ENCODE data around the gene TF. TPM values are rescaled to one million over a fixed set of nuclear protein-coding genes. Genes with fewer than 3 reads are reported as not detected.
"Not testable (repeated sequence)": the region's sequence is repeated elsewhere in the genome, so short reads cannot be mapped to it uniquely, and the experiment has no call there.

The TF gene
- total RNA-seq, 2 experiments from 2014 or later = 0.02 to 0.08 TPM

GRCh38 chr3:133732231-133732630, 14.0 kb upstream of the TF start:
- not testable (repeated sequence) for DNase-seq, H3K9me3 Mint-ChIP-seq, H3K36me3 Mint-ChIP-seq, H3K4me3 Mint-ChIP-seq, H3K4me1 Mint-ChIP-seq, H3K27ac Mint-ChIP-seq
- peaks cover 28% of the 10 kb centered on the region for H3K27me3 Mint-ChIP-seq

DNA sequence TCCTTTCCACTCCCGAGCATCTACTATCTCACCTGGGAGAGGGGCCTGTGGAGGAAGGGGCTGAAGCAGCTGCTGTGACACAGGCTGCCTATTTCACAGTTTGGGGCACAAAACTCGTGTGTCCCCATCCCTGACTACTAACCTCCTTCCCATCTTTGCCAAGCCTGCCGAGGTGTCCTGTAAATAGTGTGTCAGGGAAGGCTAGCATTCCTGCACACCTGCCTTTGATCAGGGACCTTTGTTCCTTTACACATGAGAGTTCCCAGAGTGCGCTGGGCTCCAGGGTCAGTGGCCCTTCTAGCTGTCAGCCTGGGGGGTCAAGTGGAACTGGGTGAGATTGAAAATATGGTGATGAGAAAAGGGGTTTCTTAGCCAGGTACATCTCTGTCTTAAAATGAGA, 13.0 kb upstream of the TF start:
- H3K9me3 Mint-ChIP-seq = peaks cover 10% of the 10 kb centered on the region
- no peaks in the 10 kb centered on the region for H3K36me3 Mint-ChIP-seq
- H3K4me1 Mint-ChIP-seq = no peaks in the 10 kb centered on the region
- H3K27ac Mint-ChIP-seq = no peak overlapping the region
- peaks cover 34% of the 10 kb centered on the region for H3K27me3 Mint-ChIP-seq
- no peak overlapping the region for H3K4me3 Mint-ChIP-seq
- DNase-seq = no peak

- H3K27me3 Mint-ChIP-seq = peaks cover 34% of the 10 kb centered on the region
Measured at GRCh38 chr3:133734305-133734704, 11.9 kb upstream of the TF start.

GRCh38 chr3:133742351-133743091, 3.7 kb upstream of the TF start:
- Mint-ChIP-seq H3K4me1 (peaks cover 2% of the 10 kb centered on the region), H3K27me3 (peaks cover 44% of the 10 kb centered on the region), H3K27ac (no peak overlapping the region), H3K9me3 (peaks cover 5% of the 10 kb centered on the region), H3K36me3 (no peaks in the 10 kb centered on the region), H3K4me3 (no peak overlapping the region)
- no peak for DNase-seq

More at GRCh38 chr3:133734305-133734704, 11.9 kb upstream of the TF start:
- Mint-ChIP-seq H3K27ac (no peak overlapping the region), H3K36me3 (no peaks in the 10 kb centered on the region), H3K4me3 (no peak overlapping the region), H3K9me3 (peaks cover 11% of the 10 kb centered on the region), H3K4me1 (no peaks in the 10 kb centered on the region)
- no peak for DNase-seq

- Mint-ChIP-seq H3K4me3 (no peak overlapping the region), H3K9me3 (peaks cover 5% of the 10 kb centered on the region), H3K4me1 (peaks cover 2% of the 10 kb centered on the region), H3K27me3 (peaks cover 47% of the 10 kb centered on the region), H3K36me3 (no peaks in the 10 kb centered on the region), H3K27ac (no peak overlapping the region)
- DNase-seq = no peak
Measured at GRCh38 chr3:133744241-133744640, 2.0 kb upstream of the TF start.

DNA sequence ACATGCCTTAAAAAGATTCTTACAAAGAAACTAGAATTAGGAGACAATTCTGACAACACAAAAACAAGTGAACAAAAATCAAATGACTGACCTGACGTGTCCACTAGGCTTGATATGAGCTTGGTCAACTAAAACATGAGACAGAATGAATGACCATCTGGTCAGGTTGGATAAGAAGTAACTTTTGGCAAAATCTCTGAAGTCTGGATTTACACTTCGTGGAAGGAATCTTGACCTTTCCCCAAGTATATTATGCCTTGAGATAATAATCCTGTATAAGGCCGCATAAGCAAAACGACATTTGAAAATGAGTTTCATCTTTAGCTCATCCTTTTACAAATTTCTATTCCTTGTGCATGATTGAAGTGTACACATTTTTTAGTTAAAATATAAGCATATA, 1.1 kb upstream of the TF start:
- Mint-ChIP-seq H3K36me3 (no peaks in the 10 kb centered on the region), H3K27me3 (peaks cover 47% of the 10 kb centered on the region), H3K4me1 (peaks cover 2% of the 10 kb centered on the region), H3K4me3 (no peak overlapping the region), H3K9me3 (no peaks in the 10 kb centered on the region), H3K27ac (no peak overlapping the region)
- no peak for DNase-seq

GRCh38 chr3:133746712-133747066, 496 bp downstream of the TF start:
- peaks cover 47% of the 10 kb centered on the region for H3K27me3 Mint-ChIP-seq
- H3K36me3 Mint-ChIP-seq = no peaks in the 10 kb centered on the region
- peaks cover 2% of the 10 kb centered on the region for H3K4me1 Mint-ChIP-seq
- no peak overlapping the region for H3K27ac Mint-ChIP-seq
- no peaks in the 10 kb centered on the region for H3K9me3 Mint-ChIP-seq
- no peak for DNase-seq
- no peak overlapping the region for H3K4me3 Mint-ChIP-seq

- H3K36me3 Mint-ChIP-seq = no peaks in the 10 kb centered on the region
- H3K27ac Mint-ChIP-seq = no peak overlapping the region
- H3K27me3 Mint-ChIP-seq = peaks cover 43% of the 10 kb centered on the region
- DNase-seq = no peak
- no peaks in the 10 kb centered on the region for H3K9me3 Mint-ChIP-seq
- H3K4me3 Mint-ChIP-seq = no peak overlapping the region
- peaks cover 2% of the 10 kb centered on the region for H3K4me1 Mint-ChIP-seq
Measured at GRCh38 chr3:133747373-133747772, 1.2 kb downstream of the TF start.

DNA sequence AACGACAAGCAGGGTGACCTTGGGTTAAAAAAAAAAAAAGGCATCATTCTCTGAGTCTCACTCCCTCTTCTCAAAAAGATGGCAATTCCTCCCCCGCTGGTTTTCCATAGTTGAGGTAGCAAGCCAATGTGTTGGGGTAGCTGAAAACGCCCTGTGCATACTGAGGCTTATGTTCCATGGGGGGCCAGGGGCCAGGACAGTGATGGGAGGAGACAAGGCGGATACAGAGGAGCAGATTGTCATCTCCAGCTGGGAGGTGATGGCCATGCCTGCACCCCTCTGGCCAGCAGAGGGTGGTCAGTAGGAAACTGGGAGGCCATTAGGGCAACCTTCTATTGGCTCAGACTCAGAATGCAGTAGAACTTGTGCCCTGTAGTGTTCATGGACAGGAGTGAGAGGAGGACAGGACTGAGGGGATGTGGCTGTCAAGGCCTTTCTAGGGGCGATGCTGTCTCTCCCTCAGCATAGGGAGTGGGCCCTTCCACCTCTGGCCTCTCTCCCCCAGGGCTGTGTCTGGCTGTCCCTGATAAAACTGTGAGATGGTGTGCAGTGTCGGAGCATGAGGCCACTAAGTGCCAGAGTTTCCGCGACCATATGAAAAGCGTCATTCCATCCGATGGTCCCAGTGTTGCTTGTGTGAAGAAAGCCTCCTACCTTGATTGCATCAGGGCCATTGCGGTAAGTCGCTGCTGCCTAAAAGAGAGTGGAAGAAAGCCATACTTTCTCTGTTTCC, 1.9 kb downstream of the TF start:
- H3K27ac Mint-ChIP-seq = no peak overlapping the region
- H3K36me3 Mint-ChIP-seq = no peaks in the 10 kb centered on the region
- H3K9me3 Mint-ChIP-seq = no peaks in the 10 kb centered on the region
- peaks cover 42% of the 10 kb centered on the region for H3K27me3 Mint-ChIP-seq
- no peak for DNase-seq
- no peaks in the 10 kb centered on the region for H3K4me1 Mint-ChIP-seq
- no peak overlapping the region for H3K4me3 Mint-ChIP-seq

DNA sequence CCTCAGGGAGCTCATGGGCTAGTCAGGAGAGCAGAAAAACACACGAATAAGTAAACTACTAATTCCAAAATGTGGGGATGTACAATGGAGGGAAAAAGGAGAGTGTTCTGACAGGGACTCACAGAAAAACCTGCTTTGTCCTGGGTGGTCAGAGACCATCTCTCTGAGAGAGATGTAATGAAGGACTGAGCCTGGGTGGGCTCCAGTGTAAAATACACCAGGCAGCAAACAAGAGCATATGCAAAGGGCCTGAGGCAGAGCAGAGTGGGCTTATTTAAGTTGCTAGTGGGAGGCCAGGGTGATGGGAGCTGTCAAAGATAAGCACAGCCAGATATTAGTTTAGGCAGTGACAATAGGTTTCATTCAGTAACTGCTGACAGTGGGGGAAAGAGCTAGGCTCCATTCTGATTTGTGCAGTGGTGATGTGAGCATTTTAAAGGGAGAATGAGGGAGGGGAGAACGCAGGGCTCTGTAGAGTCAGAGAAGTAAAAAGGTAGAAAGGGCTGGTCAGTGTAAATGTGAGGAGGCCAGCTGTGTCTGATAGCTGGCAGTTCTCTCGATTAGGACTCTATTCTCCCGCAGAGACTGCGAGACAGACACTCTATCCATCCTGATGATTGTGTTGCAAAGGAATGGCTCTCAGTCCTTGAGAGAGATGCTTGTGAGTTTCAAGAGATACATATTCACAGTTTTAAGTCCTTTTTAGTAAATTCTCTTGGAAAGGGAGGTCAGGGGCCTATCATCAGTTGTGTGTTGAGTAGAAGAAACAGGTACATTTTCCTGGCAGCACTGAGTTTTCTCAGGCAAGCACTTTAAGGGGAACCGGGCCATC, 3.5 kb downstream of the TF start:
- Mint-ChIP-seq H3K9me3 (no peaks in the 10 kb centered on the region), H3K27me3 (peaks cover 32% of the 10 kb centered on the region), H3K4me3 (no peak overlapping the region), H3K36me3 (no peaks in the 10 kb centered on the region), H3K4me1 (no peaks in the 10 kb centered on the region), H3K27ac (no peak overlapping the region)
- DNase-seq = no peak

DNA sequence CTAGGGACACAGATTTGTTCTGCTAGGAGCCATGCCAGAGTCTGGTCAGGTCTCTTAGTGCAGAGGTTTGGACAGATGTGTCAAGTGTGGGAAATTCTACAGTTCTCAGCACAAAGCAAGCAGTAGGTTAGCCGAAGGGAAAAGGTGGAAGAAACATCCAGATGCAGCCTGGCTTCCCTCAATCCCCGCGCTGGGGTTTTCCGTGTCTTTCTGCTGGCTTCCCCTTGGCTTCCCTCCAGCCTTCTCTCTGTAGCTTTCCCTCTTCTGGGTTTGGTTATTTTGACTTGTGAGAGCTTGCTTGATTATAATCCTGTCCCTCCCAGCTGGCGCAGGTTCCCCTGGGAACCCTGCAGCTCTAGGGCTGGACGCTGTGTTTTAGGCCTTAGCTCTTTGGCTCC, 4.1 kb downstream of the TF start:
- Mint-ChIP-seq H3K27ac (no peak overlapping the region), H3K4me3 (no peak overlapping the region), H3K4me1 (no peaks in the 10 kb centered on the region), H3K36me3 (no peaks in the 10 kb centered on the region), H3K27me3 (peaks cover 26% of the 10 kb centered on the region), H3K9me3 (no peaks in the 10 kb centered on the region)
- DNase-seq = no peak

- DNase-seq = no peak
- Mint-ChIP-seq H3K27ac (no peak overlapping the region), H3K4me1 (no peaks in the 10 kb centered on the region), H3K27me3 (peaks cover 6% of the 10 kb centered on the region), H3K9me3 (no peaks in the 10 kb centered on the region), H3K4me3 (no peak overlapping the region), H3K36me3 (no peaks in the 10 kb centered on the region)
Measured at GRCh38 chr3:133753107-133753778, 7.0 kb downstream of the TF start.

DNA sequence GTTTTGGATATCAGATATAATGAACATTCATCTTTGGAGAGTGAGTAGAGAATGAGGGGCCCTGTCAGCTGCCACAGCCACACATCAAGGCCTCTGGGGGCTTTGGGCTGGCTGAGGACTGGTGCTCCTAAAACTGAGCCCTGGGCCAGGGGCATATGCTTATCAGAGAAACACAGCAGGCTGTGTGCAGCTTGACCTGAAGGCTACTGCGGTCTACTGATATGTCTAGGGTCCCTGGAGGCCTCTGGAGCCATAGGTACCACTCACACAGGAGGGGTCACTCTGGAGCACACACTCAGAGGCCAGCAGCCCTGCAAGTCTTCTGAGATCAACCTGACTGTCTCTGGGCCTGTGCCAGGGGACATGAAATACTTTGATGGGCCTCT, 7.6 kb downstream of the TF start:
- H3K4me3 Mint-ChIP-seq = no peak overlapping the region
- peaks cover 4% of the 10 kb centered on the region for H3K27me3 Mint-ChIP-seq
- no peaks in the 10 kb centered on the region for H3K9me3 Mint-ChIP-seq
- no peak overlapping the region for H3K27ac Mint-ChIP-seq
- no peaks in the 10 kb centered on the region for H3K4me1 Mint-ChIP-seq
- no peak for DNase-seq
- H3K36me3 Mint-ChIP-seq = no peaks in the 10 kb centered on the region

- Mint-ChIP-seq H3K4me1 (no peaks in the 10 kb centered on the region), H3K4me3 (no peak overlapping the region), H3K9me3 (no peaks in the 10 kb centered on the region), H3K27ac (peak overlapping the region; percentile 23), H3K27me3 (peaks cover 4% of the 10 kb centered on the region), H3K36me3 (no peaks in the 10 kb centered on the region)
- DNase-seq = no peak
Measured at GRCh38 chr3:133754455-133754854, 8.3 kb downstream of the TF start.

Measured in activated naive CD8-positive, alpha-beta T cell treated with anti-CD3 and anti-CD28 coated beads for 36 hours (primary cell).